ENCODE data around the gene CFAP70.
"Not testable (repeated sequence)": the region's sequence is repeated elsewhere in the genome, so short reads cannot be mapped to it uniquely, and the experiment has no call there.

CFAP70 gene

DNA sequence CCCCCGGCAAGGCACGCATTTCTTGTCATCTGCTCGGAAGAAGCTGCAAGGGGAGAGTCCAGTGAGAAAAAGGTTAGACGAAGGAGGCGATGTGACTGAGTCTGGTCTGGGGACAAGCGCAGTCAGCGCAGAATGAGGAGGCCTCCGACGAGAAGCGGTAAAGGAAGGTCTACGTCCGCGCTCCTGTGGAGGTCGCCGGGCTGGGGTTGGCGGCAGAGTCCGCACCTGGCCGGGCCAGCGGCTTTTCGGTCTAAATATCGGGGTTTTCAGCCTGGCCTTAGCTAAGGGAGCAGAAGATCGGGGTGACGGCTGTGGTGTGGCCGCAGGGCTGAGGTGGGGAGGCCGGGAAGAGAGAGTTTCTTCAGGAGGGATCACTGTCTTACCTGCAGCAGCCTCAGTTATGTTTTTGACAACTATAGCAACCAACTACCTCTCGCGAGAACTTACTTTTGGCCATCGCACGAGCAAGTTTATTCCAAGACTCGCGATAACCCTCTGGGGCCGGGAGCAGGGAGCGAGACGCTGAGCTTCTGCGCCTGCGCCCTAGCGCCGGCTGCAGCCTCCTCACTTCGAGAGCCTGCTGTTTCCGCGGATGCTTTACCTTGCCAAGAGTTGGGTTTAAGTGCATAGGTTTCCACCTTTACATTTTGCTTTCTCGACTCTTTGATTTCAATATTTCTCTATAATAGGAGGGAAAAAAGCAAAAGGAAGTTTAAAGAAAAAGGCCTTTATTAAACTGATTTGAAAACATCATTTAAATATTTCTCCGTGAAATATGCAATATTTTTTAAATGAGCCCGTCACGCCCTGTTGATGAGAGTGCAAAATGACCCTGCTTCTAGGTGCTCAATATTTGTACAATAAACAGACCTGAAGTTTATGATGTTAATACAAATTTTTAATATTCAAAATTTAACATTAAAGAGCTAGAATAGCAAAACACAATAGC is at the start of gene CFAP70:
Gene CFAP70 (minus strand): TSS at position 534 of the 949 bp plus-strand sequence. CDS start 4,068 bp downstream, outside the sequence.
- peak; percentile 94 for DNase-seq (ENCODE audit: low read depth)

GRCh38 chr10:73408061-73408460 is 49.4 kb upstream of the CFAP70 start:
- DNase-seq (ENCODE audit: low read depth), result no peak

- DNase-seq (ENCODE audit: low read depth), result no peak
These were observed 48.8 kb upstream of the CFAP70 start for GRCh38 chr10:73407495-73407894.

DNA sequence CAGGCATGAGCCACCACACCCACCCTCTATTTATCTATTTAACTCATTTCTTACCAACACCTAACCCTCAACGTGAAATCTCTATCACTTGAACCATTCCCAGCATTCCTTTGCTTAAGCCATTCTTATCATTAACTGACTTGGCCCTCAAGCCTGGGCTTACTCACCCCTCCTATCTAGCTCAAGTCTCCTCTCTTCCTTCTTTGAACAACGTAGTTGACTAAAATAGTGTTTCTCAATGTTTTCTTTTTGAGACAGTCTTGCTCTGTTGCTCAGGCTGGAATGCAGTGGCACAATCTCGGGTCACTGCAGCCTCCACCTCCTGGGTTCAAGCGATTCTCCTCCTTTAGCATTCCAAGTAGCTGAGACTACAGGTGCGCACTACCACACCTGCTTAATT is 48.2 kb upstream of the CFAP70 start:
- DNase-seq (ENCODE audit: low read depth), result no peak

DNA sequence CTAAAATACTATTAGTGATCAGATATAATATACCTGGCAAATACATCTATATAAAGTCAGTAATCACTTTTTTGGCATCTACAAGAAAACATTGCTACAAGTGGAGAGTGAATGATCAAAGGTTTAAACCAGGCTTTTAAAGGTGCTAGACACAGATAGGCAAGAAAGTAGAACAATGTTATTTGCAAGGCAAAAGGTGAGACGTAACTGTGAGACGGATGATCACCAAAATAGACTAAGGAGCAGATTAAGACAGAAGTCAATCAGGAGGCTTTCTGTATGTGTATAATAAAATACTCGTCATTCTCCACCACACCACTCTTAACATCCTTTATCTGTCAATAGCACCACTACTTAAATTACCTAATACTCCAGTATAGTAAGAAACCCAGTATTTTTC is 46.9 kb upstream of the CFAP70 start:
- no peak for DNase-seq (ENCODE audit: low read depth)

DNA sequence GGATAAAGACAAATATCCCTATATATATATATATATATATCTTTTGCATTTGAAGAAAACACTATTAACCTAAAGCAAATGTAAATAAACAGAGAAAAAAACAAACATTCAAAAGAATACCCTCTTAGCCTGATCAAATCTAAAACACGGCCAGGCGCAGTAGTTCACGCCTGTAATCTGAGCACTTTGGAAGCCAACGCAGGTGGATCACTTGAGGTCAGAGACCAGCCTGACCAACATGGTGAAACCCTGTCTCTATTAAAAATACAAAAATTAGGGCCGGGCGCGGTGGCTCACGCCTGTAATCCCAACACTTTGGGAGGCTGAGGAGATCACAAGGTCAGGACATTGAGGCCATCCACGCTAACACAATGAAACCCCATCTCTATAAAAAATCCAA is 46.0 kb upstream of the CFAP70 start:
- no peak for DNase-seq (ENCODE audit: low read depth)

DNA sequence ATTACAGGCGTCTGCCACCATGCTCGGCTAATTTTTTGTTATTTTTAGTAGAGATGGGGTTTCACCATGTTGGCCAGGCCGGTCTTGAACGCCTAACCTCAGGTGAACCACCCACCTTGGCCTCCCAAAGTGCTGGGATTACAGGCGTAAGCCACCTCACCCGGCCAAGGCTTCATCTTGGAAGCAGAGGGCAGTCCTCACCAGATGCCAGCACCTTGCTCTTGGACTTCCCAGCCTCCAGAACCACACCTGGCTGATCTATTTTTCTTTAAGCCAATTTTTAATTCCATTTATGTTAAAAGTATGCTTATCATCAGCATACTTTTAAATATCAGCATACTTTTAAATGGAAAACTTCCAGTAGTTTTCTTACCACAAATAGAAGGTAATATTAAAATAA is 43.0 kb upstream of the CFAP70 start:
- DNase-seq (ENCODE audit: low read depth), result no peak

- no peak for DNase-seq (ENCODE audit: low read depth)
These were observed 40.4 kb upstream of the CFAP70 start for GRCh38 chr10:73399063-73399462.

- DNase-seq (ENCODE audit: low read depth), result no peak
These were observed 39.4 kb upstream of the CFAP70 start for GRCh38 chr10:73398024-73398423.

DNA sequence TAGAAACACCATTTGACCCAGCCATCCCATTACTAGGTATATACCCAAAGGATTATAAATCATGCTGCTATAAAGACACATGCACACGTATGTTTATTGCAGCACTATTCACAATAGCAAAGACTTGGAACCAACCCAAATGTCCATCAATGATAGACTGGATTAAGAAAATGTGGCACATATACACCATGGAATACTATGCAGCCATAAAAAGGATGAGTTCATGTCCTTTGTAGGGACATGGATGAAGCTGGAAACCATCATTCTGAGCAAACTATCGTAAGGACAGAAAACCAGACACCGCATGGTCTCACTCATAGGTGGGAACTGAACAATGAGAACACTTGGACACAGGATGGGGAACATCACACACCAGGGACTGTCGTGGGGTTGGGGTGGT is 35.7 kb upstream of the CFAP70 start:
- DNase-seq (ENCODE audit: low read depth), result not testable (repeated sequence)

GRCh38 chr10:73388228-73388627 is 29.6 kb upstream of the CFAP70 start:
- no peak for DNase-seq (ENCODE audit: low read depth)

DNA sequence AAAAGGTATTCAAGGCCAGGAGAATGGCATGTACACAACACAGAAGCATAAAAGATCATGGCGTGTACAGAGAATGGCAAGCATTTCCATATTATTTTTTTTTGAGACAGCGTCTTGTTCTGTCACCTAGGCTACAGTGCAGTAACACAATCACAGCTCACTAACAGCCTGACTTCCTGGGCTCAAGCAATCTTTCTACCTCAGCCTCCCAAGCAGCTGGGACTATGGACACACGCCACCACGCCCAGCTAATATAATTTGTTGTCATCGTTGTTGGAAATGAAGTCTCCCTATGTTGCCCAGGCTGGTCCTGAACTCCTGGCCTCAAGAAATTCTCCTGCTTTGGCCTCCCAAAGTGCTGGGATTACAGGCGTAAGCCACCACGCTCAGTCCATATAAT is 27.9 kb upstream of the CFAP70 start:
- DNase-seq (ENCODE audit: low read depth), result no peak

DNA sequence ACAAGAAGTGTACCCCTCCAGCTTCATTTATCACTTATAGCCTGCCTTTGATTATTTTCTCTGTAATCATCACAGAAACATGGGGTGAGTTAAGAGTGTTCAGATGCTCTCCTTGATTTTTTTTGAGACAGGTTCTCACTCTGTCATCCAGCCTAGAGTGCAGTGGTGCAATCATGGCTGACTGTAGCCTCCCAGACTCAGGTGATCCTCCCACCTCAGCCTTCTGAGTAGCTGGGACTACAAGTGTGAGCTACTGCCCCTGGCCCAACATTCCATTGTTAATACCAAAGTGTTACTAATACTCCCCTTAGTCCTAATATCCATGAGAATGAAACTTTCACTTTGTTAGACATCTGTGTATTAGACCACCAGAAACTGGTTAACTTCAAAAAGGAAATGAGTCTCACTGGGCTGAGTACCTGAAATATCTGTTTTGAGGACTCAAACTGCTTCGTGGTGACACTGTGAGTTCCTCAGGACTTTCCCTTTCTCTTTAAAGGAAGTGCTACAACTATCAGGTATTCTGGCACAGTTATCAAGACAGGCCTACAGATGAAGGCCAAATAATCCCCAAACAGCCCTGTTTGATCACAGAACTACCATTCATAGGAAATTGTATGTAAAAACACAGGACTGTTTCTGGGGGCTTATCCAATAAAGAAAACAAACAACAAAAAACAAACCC is 20.5 kb upstream of the CFAP70 start:
- DNase-seq (ENCODE audit: low read depth), result no peak

- no peak for DNase-seq (ENCODE audit: low read depth)
These were observed 18.0 kb upstream of the CFAP70 start for GRCh38 chr10:73376679-73377078.

- no peak for DNase-seq (ENCODE audit: low read depth)
These were observed 9.6 kb upstream of the CFAP70 start for GRCh38 chr10:73368238-73368637.

GRCh38 chr10:73366381-73367298 is 8.0 kb upstream of the CFAP70 start:
- no peak for DNase-seq (ENCODE audit: low read depth)

- DNase-seq (ENCODE audit: low read depth), result no peak
These were observed 6.3 kb upstream of the CFAP70 start for GRCh38 chr10:73364964-73365363.

- DNase-seq (ENCODE audit: low read depth), result no peak
These were observed 828 bp upstream of the CFAP70 start for GRCh38 chr10:73359492-73359891.

DNA sequence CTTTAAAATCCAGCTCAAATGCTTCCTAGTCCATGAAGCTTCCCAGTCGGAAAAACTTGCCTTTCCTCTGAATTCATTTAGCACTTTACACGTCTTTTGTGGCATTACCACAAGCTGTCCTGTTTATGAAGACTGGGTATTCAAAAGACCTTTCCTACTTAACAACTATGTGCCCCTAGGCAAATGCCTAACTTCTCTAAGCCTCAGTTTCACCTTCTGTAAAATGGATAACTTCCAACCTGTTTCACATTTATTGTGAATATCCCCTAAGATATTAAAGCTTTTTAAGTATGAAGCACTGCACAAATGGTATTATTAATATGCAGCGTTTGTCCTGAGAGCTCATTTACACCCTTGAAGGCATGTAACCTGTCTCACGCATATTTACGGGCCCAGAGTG is 843 bp downstream of the CFAP70 start:
- no peak for DNase-seq (ENCODE audit: low read depth)

- DNase-seq (ENCODE audit: low read depth), result no peak
These were observed 1.5 kb downstream of the CFAP70 start for GRCh38 chr10:73357166-73357565.

DNA sequence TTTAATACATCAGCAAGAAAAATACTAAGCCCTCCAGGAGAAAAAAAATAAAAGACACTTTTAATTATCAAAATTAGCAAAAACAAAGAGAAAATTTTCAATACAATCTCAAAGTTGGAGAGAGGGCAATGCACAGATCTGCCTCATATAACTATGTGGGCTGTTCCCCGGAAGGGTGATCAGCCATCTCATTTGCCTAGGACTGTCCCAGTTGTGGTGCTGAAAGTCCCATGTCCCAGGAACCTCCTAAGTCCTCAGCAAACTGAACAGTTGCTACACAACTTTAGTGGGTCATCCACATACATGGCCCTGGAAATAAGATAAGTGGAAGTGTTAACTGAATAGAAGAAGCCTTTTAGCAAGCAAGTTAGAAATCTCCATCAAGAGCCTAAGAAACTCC is 14.4 kb downstream of the CFAP70 start:
- DNase-seq (ENCODE audit: low read depth), result no peak

DNA sequence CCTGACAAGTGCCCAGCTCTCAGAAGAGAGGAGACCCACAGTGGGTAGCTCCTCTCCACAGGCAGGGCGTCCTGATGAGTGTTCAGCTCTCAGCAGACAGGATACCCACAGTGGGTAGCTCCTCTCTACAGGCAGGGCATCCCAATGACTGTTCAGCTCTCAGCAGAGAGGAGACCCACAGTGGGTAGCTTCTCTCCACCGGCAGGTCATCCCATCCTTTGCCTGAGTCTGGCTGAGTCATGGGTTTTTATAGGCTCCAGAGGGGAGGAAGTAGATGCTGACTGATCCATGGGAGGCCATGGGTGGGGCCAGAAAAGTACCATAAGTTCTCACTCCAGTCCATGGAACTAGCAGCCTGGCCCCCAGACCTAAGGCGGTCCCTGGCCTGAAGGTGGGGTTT is 18.5 kb downstream of the CFAP70 start:
- DNase-seq (ENCODE audit: low read depth), result no peak

All from fibroblast of the conjunctiva (primary cell).